Aorta (tissue), 5 donors: ENCODE measurements around the gene NELL1. TPM values are rescaled to one million over a fixed set of nuclear protein-coding genes. Genes with fewer than 3 reads are reported as not detected.

Experiments
- ATAC-seq: fragments of 200-7000 bp; cut with Tn5 transposase; one replicate; pipeline ENCODE4 v1.9.1; 2022; ENCODE audit warnings: moderate library complexity; ENCODE audit not compliant: low FRiP score
- DNase-seq, 2 donors: peaks; one replicate each; pipeline ENCODE4 v3.0.0-alpha.2; 2020
- H3K27ac ChIP-seq, 2 donors: one replicate each; pipeline ENCODE4 v1.5.1; 2013; ENCODE audit warnings: low read length in 2 of 2, mild to moderate bottlenecking in 2 of 2, moderate library complexity in 2 of 2, control low read depth in 1 of 2, inconsistent platforms in 1 of 2, low read depth in 1 of 2
- H3K27me3 ChIP-seq, 2 donors: one replicate each; pipeline ENCODE4 v1.6.1; 2013; ENCODE audit warnings: control low read depth in 1 of 2, low read length in 1 of 2, mild to moderate bottlenecking in 1 of 2, moderate library complexity in 1 of 2; ENCODE audit not compliant: insufficient read depth in 2 of 2, control insufficient read depth in 1 of 2
- H3K36me3 ChIP-seq, 2 donors: one replicate each; pipeline ENCODE4 v1.6.1; 2013; ENCODE audit warnings: control low read depth in 1 of 2, low read length in 1 of 2, mild to moderate bottlenecking in 1 of 2; ENCODE audit not compliant: insufficient read depth in 2 of 2, control insufficient read depth in 1 of 2
- H3K4me1 ChIP-seq, 2 donors: one replicate each; pipeline ENCODE4 v1.6.1; 2013; ENCODE audit warnings: low read length in 2 of 2, control low read depth in 1 of 2, mild to moderate bottlenecking in 1 of 2, moderate library complexity in 1 of 2; ENCODE audit not compliant: insufficient read depth in 2 of 2, control insufficient read depth in 1 of 2
- H3K4me3 ChIP-seq, 2 donors: one replicate each; pipeline ENCODE4 v1.5.1; 2013; ENCODE audit warnings: low read length in 2 of 2, control low read depth in 1 of 2, mild to moderate bottlenecking in 1 of 2
- H3K9me3 ChIP-seq: one replicate; pipeline ENCODE4 v1.6.1; 2013; ENCODE audit warnings: mild to moderate bottlenecking, low read length; ENCODE audit not compliant: control insufficient read depth
- WGBS, 2 donors: extraction: QIAGEN DNeasy Blood & Tissue Kit; methylation state at CpG; one replicate each; pipeline ENCODE4 v1.1.7; 2013; 5-methylcytosine and 5-hydroxymethylcytosine counted together
- intact Hi-C, 2 donors: fragments of 100-400 bp; cut with DNase I; formaldehyde crosslinking; loops; one replicate each; pipeline versions ENCODE4 v1.14.2 to v1.15.0; 2022
- polyA plus RNA-seq, 2 donors: library from polyadenylated mRNA; stranded (reverse); fragments of 200-250 nt; gene quantifications; one replicate each; pipeline ENCODE4 v1.2.3, GENCODE V29; 2013
- total RNA-seq, 2 donors: library from RNA; stranded (reverse); fragmentation: NEBNext Ultra II Directional; extraction: Animal tissue kit (Norgen Biotek cat#: 25700); gene quantifications; one replicate each; pipeline ENCODE4 v1.2.1, GENCODE V29; 2021
- donor health status: healthy with polysubstance abuse.
- donor health status: Bipolar disorder and iron deficiency.
- donor health status: DM: no; HTN: no; CAD: no.
- donor health status: DM: no; HTN: no; CAD: no.
- donor health status: DM: yes; HTN: yes; CAD: no.

The NELL1 gene
- total and polyA plus RNA-seq, 4 donors: 0.88 TPM; not detected in 3

- Histone ChIP-seq H3K27ac (no peak overlapping the region), H3K4me3 (no peak overlapping the region), H3K4me1 (no peaks in the 10 kb centered on the region), H3K9me3 (no peaks in the 10 kb centered on the region), H3K36me3 (no peaks in the 10 kb centered on the region), H3K27me3 (no peaks in the 10 kb centered on the region)
- intact Hi-C loops: no loop called here
- ATAC-seq (no peak), DNase-seq (no peak)
- WGBS, 2 donors: 86 to 90% methylated on average over 1 of the region's 1 CpG
Measured at GRCh38 chr11:21495879-21496278, 826.5 kb downstream of the NELL1 start.

- WGBS, 2 donors: 54 to 59% methylated on average over 1 of the region's 1 CpG
- H3K4me1 ChIP-seq: no peaks in the 10 kb centered on the region
- intact Hi-C loops: no loop called here
Measured at GRCh38 chr11:21501245-21501644, 831.9 kb downstream of the NELL1 start.

GRCh38 chr11:21505070-21505469 lies 835.7 kb downstream of the NELL1 start:
- Histone ChIP-seq H3K27ac (no peak overlapping the region), H3K9me3 (no peaks in the 10 kb centered on the region), H3K4me3 (no peak overlapping the region), H3K27me3 (no peaks in the 10 kb centered on the region), H3K4me1 (no peaks in the 10 kb centered on the region), H3K36me3 (no peaks in the 10 kb centered on the region)
- WGBS, 2 donors: 76 to 81% methylated on average over 1 of the region's 1 CpG
- ATAC-seq (no peak), DNase-seq (no peak)
- intact Hi-C loops: no loop called here

More at GRCh38 chr11:21501245-21501644, 831.9 kb downstream of the NELL1 start:
- H3K27me3 ChIP-seq: no peaks in the 10 kb centered on the region
- H3K36me3 ChIP-seq: no peaks in the 10 kb centered on the region
- H3K9me3 ChIP-seq: no peaks in the 10 kb centered on the region
- ATAC-seq: no peak
- no peak overlapping the region for H3K4me3 ChIP-seq
- DNase-seq: no peak
- no peak overlapping the region for H3K27ac ChIP-seq

GRCh38 chr11:21511835-21512440 lies 842.6 kb downstream of the NELL1 start:
- 25 to 28% methylated on average over 2 of the region's 2 CpGs for WGBS, 2 donors
- intact Hi-C loops: loop anchor here in 1 of 2 donors (5.0 kb wide), 1 partner anchor 865 kb away; no protein-coding TSS in a partner anchor
- no peaks in the 10 kb centered on the region for H3K4me1 ChIP-seq
- DNase-seq (peak in 1 of 2 donors; percentile 46), ATAC-seq (no peak)
- H3K4me3 ChIP-seq: no peak overlapping the region
- peaks cover 0 to 2% of the 10 kb centered on the region in 2 donors for H3K27me3 ChIP-seq
- H3K9me3 ChIP-seq: no peaks in the 10 kb centered on the region
- H3K27ac ChIP-seq: no peak overlapping the region
- H3K36me3 ChIP-seq: no peaks in the 10 kb centered on the region

GRCh38 chr11:21514316-21514715 lies 844.9 kb downstream of the NELL1 start:
- H3K36me3 ChIP-seq: no peaks in the 10 kb centered on the region
- H3K27me3 ChIP-seq: peaks cover 0 to 2% of the 10 kb centered on the region in 2 donors
- DNase-seq (no peak), ATAC-seq (no peak)
- intact Hi-C loops: loop anchor here in 1 of 2 donors (5.0 kb wide), 1 partner anchor 867 kb away; no protein-coding TSS in a partner anchor
- 23 to 27% methylated on average over 3 of the region's 3 CpGs for WGBS, 2 donors
- no peak overlapping the region for H3K4me3 ChIP-seq
- H3K9me3 ChIP-seq: no peaks in the 10 kb centered on the region
- no peaks in the 10 kb centered on the region for H3K4me1 ChIP-seq
- H3K27ac ChIP-seq: no peak overlapping the region

- intact Hi-C loops: no loop called here
- 69 to 75% methylated on average over 1 of the region's 1 CpG for WGBS, 2 donors
Measured at GRCh38 chr11:21520244-21520643, 850.9 kb downstream of the NELL1 start.

GRCh38 chr11:21529187-21529586 lies 859.8 kb downstream of the NELL1 start:
- DNase-seq (no peak), ATAC-seq (no peak)
- Histone ChIP-seq H3K9me3 (no peaks in the 10 kb centered on the region), H3K4me3 (no peak overlapping the region), H3K27ac (no peak overlapping the region), H3K4me1 (no peaks in the 10 kb centered on the region), H3K36me3 (no peaks in the 10 kb centered on the region), H3K27me3 (no peaks in the 10 kb centered on the region)
- intact Hi-C loops: no loop called here
- 46 to 52% methylated on average over 1 of the region's 1 CpG for WGBS, 2 donors

More at GRCh38 chr11:21520244-21520643, 850.9 kb downstream of the NELL1 start:
- Histone ChIP-seq H3K36me3 (no peaks in the 10 kb centered on the region), H3K4me1 (no peaks in the 10 kb centered on the region), H3K27me3 (peaks cover 0 to 2% of the 10 kb centered on the region in 2 donors), H3K9me3 (no peaks in the 10 kb centered on the region), H3K27ac (no peak overlapping the region), H3K4me3 (no peak overlapping the region)
- ATAC-seq (no peak), DNase-seq (no peak)

GRCh38 chr11:21534288-21534687 lies 864.9 kb downstream of the NELL1 start:
- ATAC-seq (no peak), DNase-seq (no peak)
- no peaks in the 10 kb centered on the region for H3K9me3 ChIP-seq
- WGBS, 2 donors: 63 to 64% methylated on average over 5 of the region's 5 CpGs
- no peaks in the 10 kb centered on the region for H3K4me1 ChIP-seq
- no peaks in the 10 kb centered on the region for H3K36me3 ChIP-seq
- no peak overlapping the region for H3K4me3 ChIP-seq
- intact Hi-C loops: no loop called here
- no peaks in the 10 kb centered on the region for H3K27me3 ChIP-seq
- no peak overlapping the region for H3K27ac ChIP-seq

- WGBS, 2 donors: 47 to 61% methylated on average over 1 of the region's 1 CpG
- ATAC-seq (no peak), DNase-seq (no peak)
- no peaks in the 10 kb centered on the region for H3K4me1 ChIP-seq
- no peaks in the 10 kb centered on the region for H3K9me3 ChIP-seq
- H3K4me3 ChIP-seq: no peak overlapping the region
- no peaks in the 10 kb centered on the region for H3K27me3 ChIP-seq
- intact Hi-C loops: no loop called here
- H3K36me3 ChIP-seq: no peaks in the 10 kb centered on the region
- no peak overlapping the region for H3K27ac ChIP-seq
Measured at GRCh38 chr11:21537980-21538379, 868.6 kb downstream of the NELL1 start.
